ENCODE results near the gene CNIH4. TPM values are rescaled to one million over a fixed set of nuclear protein-coding genes. Genes with fewer than 3 reads are reported as not detected.

Gene CNIH4
- total RNA-seq, 1 experiment from 2014 or later = 93.8 TPM

DNA sequence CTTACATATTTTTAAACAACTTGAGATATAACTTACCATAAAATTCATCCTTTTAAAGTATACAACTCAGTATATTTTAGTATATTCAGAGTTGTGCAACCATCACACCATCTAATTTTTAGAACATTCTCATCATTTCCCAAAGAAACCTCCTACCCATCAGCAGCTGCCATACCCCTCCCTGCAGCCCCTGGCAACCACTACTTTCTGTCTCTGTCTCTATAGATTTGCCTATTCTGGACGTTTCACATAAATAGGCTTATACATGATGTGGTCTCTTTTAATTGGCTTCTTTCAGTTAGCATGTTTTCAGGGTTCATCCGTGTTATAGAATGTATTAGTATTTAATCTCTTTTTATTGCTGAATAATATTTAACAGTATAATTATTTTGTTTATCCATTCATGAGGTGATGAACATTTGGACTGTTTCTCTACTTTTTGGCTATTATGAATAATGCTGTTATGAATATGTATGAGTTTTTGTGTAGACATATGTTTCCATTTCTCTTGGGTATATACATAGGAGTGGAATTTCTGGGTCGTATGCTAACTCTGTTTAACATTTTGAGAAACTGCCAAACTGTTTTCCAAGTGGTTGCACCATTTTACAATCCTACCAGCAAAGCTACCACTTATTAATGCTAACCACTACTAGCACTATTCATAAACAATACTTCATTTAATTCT, 48.4 kb downstream of the CNIH4 start:
- no TSS peak for BruUV-seq (replicated peaks)
- POLR2A ChIA-PET (ENCODE audit: unreplicated experiment) = interaction anchor here (0.6 kb wide), 1 partner anchor 28 kb away, joined by 6 read pairs; no protein-coding TSS in a partner anchor
- Histone ChIP-seq H3K36me3 (ENCODE audit: low read depth) (peaks cover 61% of the 10 kb centered on the region), H3F3A (ENCODE audit: insufficient read depth, low read depth) (peaks cover 44% of the 10 kb centered on the region), H3K4me1 (replicated peaks; ENCODE audit: insufficient read depth) (peaks cover 35% of the 10 kb centered on the region), H3K27ac (no peak overlapping the region), H3K9me3 (ENCODE audit: insufficient read depth, low read depth) (no peaks in the 10 kb centered on the region), H2AFZ (no peak overlapping the region), H3K4me2 (no peak overlapping the region), H3K27me3 (ENCODE audit: insufficient read depth, low read depth) (no peaks in the 10 kb centered on the region), H3K79me2 (ENCODE audit: low read depth) (peaks cover 20% of the 10 kb centered on the region), H3K4me3 (no peak overlapping the region), H4K20me1 (ENCODE audit: insufficient read depth) (no peaks in the 10 kb centered on the region; the same call in 1 of the 2 replicates), H3K9me2 (ENCODE audit: insufficient read depth) (no peaks in the 10 kb centered on the region)
- TF ChIP-seq CTCF (conservative IDR thresholded peaks at IDR 0.05) (no peak), EZH2 (IDR thresholded peaks at IDR 0.05; ENCODE audit: low read depth) (no peak)
- intact Hi-C loops (cut with micrococcal nuclease; ENCODE audit: unreplicated experiment) = no loop called here
- DNase-seq = no peak
- CTCF ChIA-PET = no interaction called here

DNA sequence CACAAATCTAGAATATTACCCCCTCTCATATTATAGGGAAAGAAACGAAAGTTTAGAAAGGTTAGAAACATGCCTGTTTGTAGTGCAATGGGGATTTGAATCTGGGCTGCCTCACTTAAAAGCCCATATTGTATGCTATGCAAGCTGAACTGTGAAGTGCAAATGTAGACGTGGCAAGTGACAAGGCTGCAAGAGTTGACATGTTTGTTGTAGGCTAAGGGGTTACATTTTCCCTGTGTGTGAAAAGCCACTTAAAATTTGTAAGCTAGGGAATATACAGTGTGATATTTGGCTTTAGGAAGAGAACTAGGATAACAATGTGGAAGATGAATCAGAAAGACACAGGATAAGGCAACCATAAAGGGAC, 48.9 kb downstream of the CNIH4 start:
- POLR2A ChIA-PET (ENCODE audit: unreplicated experiment) = no interaction called here

GRCh38 chr1:224406216-224406615, 49.5 kb downstream of the CNIH4 start:
- Histone ChIP-seq H3K4me1 (replicated peaks; ENCODE audit: insufficient read depth) (peaks cover 35% of the 10 kb centered on the region), H2AFZ (no peak overlapping the region), H3K36me3 (ENCODE audit: low read depth) (peaks cover 57% of the 10 kb centered on the region), H3K79me2 (ENCODE audit: low read depth) (peaks cover 20% of the 10 kb centered on the region), H4K20me1 (ENCODE audit: insufficient read depth) (no peaks in the 10 kb centered on the region; the same call in 1 of the 2 replicates), H3K4me3 (no peak overlapping the region), H3K9me3 (ENCODE audit: insufficient read depth, low read depth) (no peaks in the 10 kb centered on the region), H3K9me2 (ENCODE audit: insufficient read depth) (no peaks in the 10 kb centered on the region), H3K4me2 (0 out of 2 replicates have a peak overlapping the region, but pooled peaks have one; percentile 3), H3F3A (ENCODE audit: insufficient read depth, low read depth) (peaks cover 42% of the 10 kb centered on the region), H3K27me3 (ENCODE audit: insufficient read depth, low read depth) (no peaks in the 10 kb centered on the region), H3K27ac (0 out of 2 replicates have a peak overlapping the region, but pooled peaks have one; percentile 25)
- ChIA-PET CTCF (no interaction called here), POLR2A (ENCODE audit: unreplicated experiment) (no interaction called here)
- no TSS peak for BruUV-seq (replicated peaks)
- intact Hi-C loops (cut with micrococcal nuclease; ENCODE audit: unreplicated experiment) = no loop called here
- TF ChIP-seq EZH2 (IDR thresholded peaks at IDR 0.05; ENCODE audit: low read depth) (no peak), CTCF (conservative IDR thresholded peaks at IDR 0.05) (no peak)
- DNase-seq = no peak

More for the DNA sequence above, 48.9 kb downstream of the CNIH4 start:
- no peak for TF ChIP-seq CTCF (conservative IDR thresholded peaks at IDR 0.05)
- TF ChIP-seq EZH2 (IDR thresholded peaks at IDR 0.05; ENCODE audit: low read depth) = no peak
- Histone ChIP-seq H3K4me2 (no peak overlapping the region), H3K79me2 (ENCODE audit: low read depth) (peaks cover 20% of the 10 kb centered on the region), H3K9me3 (ENCODE audit: insufficient read depth, low read depth) (no peaks in the 10 kb centered on the region), H3K4me3 (no peak overlapping the region), H3K4me1 (replicated peaks; ENCODE audit: insufficient read depth) (peaks cover 35% of the 10 kb centered on the region), H2AFZ (no peak overlapping the region), H3K27ac (no peak overlapping the region), H3F3A (ENCODE audit: insufficient read depth, low read depth) (peaks cover 40% of the 10 kb centered on the region), H3K9me2 (ENCODE audit: insufficient read depth) (no peaks in the 10 kb centered on the region), H4K20me1 (ENCODE audit: insufficient read depth) (no peaks in the 10 kb centered on the region; the same call in 1 of the 2 replicates), H3K36me3 (ENCODE audit: low read depth) (peaks cover 63% of the 10 kb centered on the region), H3K27me3 (ENCODE audit: insufficient read depth, low read depth) (no peaks in the 10 kb centered on the region)
- DNase-seq = no peak
- intact Hi-C loops (cut with micrococcal nuclease; ENCODE audit: unreplicated experiment) = no loop called here
- CTCF ChIA-PET = no interaction called here
- no TSS peak for BruUV-seq (replicated peaks)

Measured in PC-9 (cell line).